Measurements from ENCODE around the gene EDNRB.

Gene EDNRB

DNA sequence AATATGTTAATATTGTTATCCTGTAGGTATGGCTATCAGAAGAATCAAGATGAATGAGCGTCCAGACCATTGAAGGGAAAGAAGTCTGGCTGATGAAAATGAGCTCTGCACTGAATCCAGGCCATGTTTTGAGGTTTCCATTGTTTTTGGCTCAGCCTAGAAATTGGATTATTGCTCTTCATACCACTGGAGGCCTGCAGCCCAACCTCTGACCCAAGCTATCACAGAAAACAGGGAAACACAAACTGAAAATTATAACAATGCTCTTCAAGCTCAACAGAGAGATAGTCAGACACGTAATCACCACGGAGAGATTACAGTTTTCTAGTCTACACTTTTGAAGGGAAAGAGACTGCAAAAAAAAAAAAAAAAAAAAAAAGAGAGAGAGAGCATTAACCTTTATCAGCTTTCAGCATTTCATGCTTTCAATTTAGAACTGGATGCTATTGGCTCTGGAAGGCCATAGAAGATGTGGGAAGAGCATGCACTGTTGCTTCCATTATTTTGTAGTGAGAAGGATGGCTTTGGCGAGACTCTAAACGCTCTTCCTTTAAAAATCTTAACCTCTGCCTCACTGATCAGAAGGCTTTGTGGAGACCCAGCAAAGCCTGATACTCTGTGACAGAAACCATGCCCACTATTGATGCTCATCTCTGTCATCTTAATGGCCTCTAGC lies 10.8 kb downstream of the EDNRB start:
- Histone ChIP-seq H3K27me3 (ENCODE audit: control insufficient read depth, low read length) (no peaks in the 10 kb centered on the region), H3K79me2 (ENCODE audit: control insufficient read depth, low read length) (no peaks in the 10 kb centered on the region), H3F3A (ENCODE audit: control insufficient read depth, insufficient read depth) (no peaks in the 10 kb centered on the region), H3K9me2 (replicated peaks; ENCODE audit: control insufficient read depth, low read length) (no peaks in the 10 kb centered on the region), H3K27ac (ENCODE audit: low read depth, low read length) (no peak overlapping the region), H3K9me3 (ENCODE audit: control insufficient read depth, insufficient read depth, low read length) (no peaks in the 10 kb centered on the region), H4K20me1 (ENCODE audit: control insufficient read depth, insufficient read depth, low read depth, low read length) (no peaks in the 10 kb centered on the region), H3K4me1 (ENCODE audit: control insufficient read depth, low read length) (no peaks in the 10 kb centered on the region), H3K36me3 (ENCODE audit: control insufficient read depth, low read length) (no peaks in the 10 kb centered on the region), H3K4me3 (ENCODE audit: low read length) (no peak overlapping the region), H3K4me2 (ENCODE audit: low read length) (no peak overlapping the region)
- TF ChIP-seq EZH2phosphoT487 (IDR thresholded peaks at IDR 0.05; ENCODE audit: borderline replicate concordance, low read length) (no peak), CTCF (IDR thresholded peaks at IDR 0.05; ENCODE audit: low read depth, low read length, poor library complexity, severe bottlenecking) (no peak)

DNA sequence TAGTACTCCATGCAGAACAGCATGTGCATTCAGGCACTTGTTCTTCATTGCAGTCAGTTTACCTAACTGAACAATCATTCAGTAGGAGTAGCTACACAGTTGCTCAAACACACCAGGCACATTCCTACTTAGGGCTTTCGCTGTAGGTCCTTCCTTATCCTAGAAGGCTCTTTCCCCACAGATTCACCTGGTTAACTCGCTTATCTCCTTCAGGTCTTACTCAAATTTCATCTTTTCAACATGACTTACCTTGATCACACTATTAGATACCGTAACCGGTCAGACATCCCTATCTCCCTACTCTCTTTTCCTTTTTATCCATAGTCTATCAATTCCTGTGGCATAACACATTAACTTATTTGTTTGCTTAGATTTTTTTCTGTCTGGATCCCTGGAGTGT lies 14.6 kb downstream of the EDNRB start:
- Histone ChIP-seq H3K27me3 (ENCODE audit: control insufficient read depth, low read length) (no peaks in the 10 kb centered on the region), H4K20me1 (ENCODE audit: control insufficient read depth, insufficient read depth, low read depth, low read length) (no peaks in the 10 kb centered on the region), H3K79me2 (ENCODE audit: control insufficient read depth, low read length) (no peaks in the 10 kb centered on the region), H3K4me3 (ENCODE audit: low read length) (no peak overlapping the region), H3K9me3 (ENCODE audit: control insufficient read depth, insufficient read depth, low read length) (no peaks in the 10 kb centered on the region), H3K4me2 (ENCODE audit: low read length) (no peak overlapping the region), H3K9me2 (replicated peaks; ENCODE audit: control insufficient read depth, low read length) (no peaks in the 10 kb centered on the region), H3F3A (ENCODE audit: control insufficient read depth, insufficient read depth) (no peaks in the 10 kb centered on the region), H3K27ac (ENCODE audit: low read depth, low read length) (no peak overlapping the region), H3K36me3 (ENCODE audit: control insufficient read depth, low read length) (no peaks in the 10 kb centered on the region), H3K4me1 (ENCODE audit: control insufficient read depth, low read length) (no peaks in the 10 kb centered on the region)
- TF ChIP-seq CTCF (IDR thresholded peaks at IDR 0.05; ENCODE audit: low read depth, low read length, poor library complexity, severe bottlenecking) (no peak), EZH2phosphoT487 (IDR thresholded peaks at IDR 0.05; ENCODE audit: borderline replicate concordance, low read length) (no peak)

- Histone ChIP-seq H3K79me2 (ENCODE audit: control insufficient read depth, low read length) (no peaks in the 10 kb centered on the region), H3K36me3 (ENCODE audit: control insufficient read depth, low read length) (no peaks in the 10 kb centered on the region), H4K20me1 (ENCODE audit: control insufficient read depth, insufficient read depth, low read depth, low read length) (no peaks in the 10 kb centered on the region), H3K4me1 (ENCODE audit: control insufficient read depth, low read length) (no peaks in the 10 kb centered on the region), H3K9me2 (replicated peaks; ENCODE audit: control insufficient read depth, low read length) (no peaks in the 10 kb centered on the region), H3K9me3 (ENCODE audit: control insufficient read depth, insufficient read depth, low read length) (no peaks in the 10 kb centered on the region), H3K4me2 (ENCODE audit: low read length) (no peak overlapping the region), H3F3A (ENCODE audit: control insufficient read depth, insufficient read depth) (no peaks in the 10 kb centered on the region), H3K4me3 (ENCODE audit: low read length) (no peak overlapping the region), H3K27me3 (ENCODE audit: control insufficient read depth, low read length) (no peaks in the 10 kb centered on the region), H3K27ac (ENCODE audit: low read depth, low read length) (no peak overlapping the region)
- TF ChIP-seq CTCF (IDR thresholded peaks at IDR 0.05; ENCODE audit: low read depth, low read length, poor library complexity, severe bottlenecking): no peak
- TF ChIP-seq EZH2phosphoT487 (IDR thresholded peaks at IDR 0.05; ENCODE audit: borderline replicate concordance, low read length): no peak
Observed at GRCh38 chr13:77903435-77903834, 15.2 kb downstream of the EDNRB start.
